GM18858 (cell line): ENCODE measurements around the gene NME9.

Experiments
- ATAC-seq: cut with Tn5 transposase; IDR thresholded peaks from one replicate; pipeline ENCODE4 v1.9.1; 2021; ENCODE audit not compliant: unreplicated experiment

Gene NME9

GRCh38 chr3:138336454-138336999 is 6.9 kb upstream of the NME9 start:
- no peak for ATAC-seq

GRCh38 chr3:138334608-138335007 is 5.0 kb upstream of the NME9 start:
- ATAC-seq, result no peak

- no peak for ATAC-seq
Observed at GRCh38 chr3:138332472-138333073, 2.9 kb upstream of the NME9 start.

GRCh38 chr3:138331143-138331894 is 1.7 kb upstream of the NME9 start:
- no peak for ATAC-seq

GRCh38 chr3:138329984-138330293 is 288 bp upstream of the NME9 start:
- ATAC-seq, result no peak

GRCh38 chr3:138328341-138328740 is 1.3 kb downstream of the NME9 start:
- ATAC-seq, result no peak

- no peak for ATAC-seq
Observed at GRCh38 chr3:138327831-138328230, 1.8 kb downstream of the NME9 start.

GRCh38 chr3:138326866-138327595 is 2.6 kb downstream of the NME9 start:
- ATAC-seq, result no peak

GRCh38 chr3:138325990-138326389 is 3.7 kb downstream of the NME9 start:
- ATAC-seq, result no peak

GRCh38 chr3:138323971-138324370 is 5.7 kb downstream of the NME9 start:
- ATAC-seq, result no peak

- no peak for ATAC-seq
Observed at GRCh38 chr3:138317687-138318086, 12.0 kb downstream of the NME9 start.

GRCh38 chr3:138314751-138315150 is 14.9 kb downstream of the NME9 start:
- ATAC-seq, result no peak

GRCh38 chr3:138310494-138310893 is 19.2 kb downstream of the NME9 start:
- ATAC-seq, result no peak

GRCh38 chr3:138308783-138309182 is 20.9 kb downstream of the NME9 start:
- ATAC-seq, result no peak

- ATAC-seq, result no peak
Observed at GRCh38 chr3:138307899-138308298, 21.8 kb downstream of the NME9 start.

GRCh38 chr3:138303474-138303873 is 26.2 kb downstream of the NME9 start:
- ATAC-seq, result no peak

GRCh38 chr3:138300647-138301046 is 29.0 kb downstream of the NME9 start:
- no peak for ATAC-seq

GRCh38 chr3:138297876-138298275 is 31.8 kb downstream of the NME9 start:
- no peak for ATAC-seq

GRCh38 chr3:138297059-138297607 is 32.5 kb downstream of the NME9 start:
- no peak for ATAC-seq

- ATAC-seq, result no peak
Observed at GRCh38 chr3:138296639-138297038, 33.0 kb downstream of the NME9 start.

- ATAC-seq, result no peak
Observed at GRCh38 chr3:138289701-138290100, 40.0 kb downstream of the NME9 start.

- no peak for ATAC-seq
Observed at GRCh38 chr3:138289260-138289659, 40.4 kb downstream of the NME9 start.
